ENCODE measurements around the gene ZNF22. TPM values are rescaled to one million over a fixed set of nuclear protein-coding genes. Genes with fewer than 3 reads are reported as not detected.

Gene ZNF22
- polyA plus RNA-seq, 1 donor from 2014 or later = 42.9 TPM

DNA sequence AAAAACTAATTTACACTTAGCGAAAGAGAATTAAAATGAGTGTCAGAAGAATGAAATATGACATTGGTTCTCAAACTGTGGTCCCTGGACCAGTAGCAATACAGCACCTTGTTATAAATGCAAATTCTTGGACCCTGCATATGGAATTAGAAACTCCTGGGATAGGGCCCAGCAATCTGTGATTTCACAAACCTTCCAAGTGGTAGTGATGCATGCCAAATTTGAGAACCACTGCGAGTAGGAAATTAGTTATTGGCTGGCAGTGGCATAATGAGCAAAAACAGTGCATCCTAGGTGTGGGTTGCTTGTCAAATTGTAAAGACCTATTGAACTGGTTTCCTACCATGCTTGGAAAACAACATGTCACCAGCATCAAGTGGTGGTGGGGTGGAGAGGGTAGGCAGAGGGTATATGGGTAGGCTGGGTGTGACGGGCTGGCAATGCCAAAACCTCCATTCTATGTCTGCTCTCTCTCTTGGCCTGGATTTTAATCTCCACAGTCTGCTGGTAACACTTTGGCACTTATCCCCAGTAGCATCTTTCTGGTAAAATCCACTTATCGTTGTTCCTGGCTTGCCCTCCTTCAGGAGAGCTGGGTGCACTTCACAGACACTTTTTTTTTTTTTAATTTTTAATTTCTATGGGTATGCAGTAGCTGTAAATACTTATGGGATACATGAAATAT is 50.0 kb downstream of the ZNF22 start:
- H3K27ac Mint-ChIP-seq = no peak overlapping the region
- H3K36me3 Mint-ChIP-seq = peaks cover 3% of the 10 kb centered on the region
- H3K9me3 Mint-ChIP-seq = peaks cover 6 to 10% (median 7%) of the 10 kb centered on the region in 3 donors
- H3K4me1 Mint-ChIP-seq = no peaks in the 10 kb centered on the region
- H3K27me3 Mint-ChIP-seq = peaks cover 12% of the 10 kb centered on the region
- H3K4me3 Mint-ChIP-seq = no peak overlapping the region

DNA sequence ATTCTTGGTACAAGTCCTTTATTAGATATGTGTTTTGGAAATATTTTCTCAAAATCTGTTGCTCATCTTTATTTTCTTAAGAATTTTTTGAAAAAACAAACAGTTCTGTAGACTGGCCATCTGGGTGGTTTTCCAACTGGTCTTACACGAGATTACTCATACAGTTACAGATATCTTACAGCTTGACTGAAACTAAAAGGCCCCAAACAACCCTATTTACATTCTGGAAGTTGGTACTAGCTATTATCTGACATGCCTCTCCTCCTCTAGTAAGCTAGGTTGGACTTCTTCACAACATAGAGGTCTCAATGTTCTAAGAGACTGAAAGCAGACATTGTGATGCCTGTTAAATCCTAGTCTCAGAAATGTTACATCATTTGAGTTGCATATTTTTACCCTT is 52.0 kb downstream of the ZNF22 start:
- H3K9me3 Mint-ChIP-seq = peaks cover 6 to 10% (median 7%) of the 10 kb centered on the region in 3 donors

DNA sequence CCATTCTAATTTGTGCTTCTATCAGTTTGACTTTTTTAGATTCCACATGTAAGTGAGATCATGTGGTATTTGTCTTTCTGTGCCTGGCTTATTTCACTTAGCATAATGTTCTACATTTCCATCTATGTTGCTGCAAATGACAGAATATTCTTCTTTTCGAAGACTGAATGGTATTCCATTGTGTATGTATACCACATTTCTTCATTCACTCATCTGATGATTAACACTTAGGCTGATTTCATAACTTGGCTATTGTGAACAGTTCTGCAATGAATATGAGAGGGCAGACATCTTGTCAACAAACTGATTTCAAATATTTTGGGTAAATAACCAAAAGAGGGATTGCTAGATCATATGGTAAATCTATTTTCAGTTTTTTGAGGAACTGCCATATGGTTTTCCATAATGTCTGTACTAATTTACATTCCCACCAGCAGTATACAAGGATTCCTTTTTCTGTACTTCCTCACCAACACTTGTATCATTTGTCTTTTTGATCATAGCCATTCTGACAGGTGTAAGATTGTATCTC is 52.9 kb downstream of the ZNF22 start:
- Mint-ChIP-seq H3K4me1 (peaks cover 0 to 5% (median 2%) of the 10 kb centered on the region in 3 donors), H3K36me3 (no peaks in the 10 kb centered on the region), H3K27me3 (peaks cover 15% of the 10 kb centered on the region), H3K9me3 (peaks cover 6 to 10% (median 7%) of the 10 kb centered on the region in 3 donors), H3K27ac (no peak overlapping the region), H3K4me3 (no peak overlapping the region)

More for the DNA sequence above, 52.0 kb downstream of the ZNF22 start:
- peaks cover 3% of the 10 kb centered on the region for H3K36me3 Mint-ChIP-seq
- H3K4me1 Mint-ChIP-seq = peaks cover 0 to 5% (median 2%) of the 10 kb centered on the region in 3 donors
- no peak overlapping the region for H3K4me3 Mint-ChIP-seq
- H3K27me3 Mint-ChIP-seq = peaks cover 14% of the 10 kb centered on the region
- no peak overlapping the region for H3K27ac Mint-ChIP-seq

Other genes starting within 250 kb of the ZNF22 start
- not detected for gene TMEM72, start 89.6 kb upstream of the ZNF22 start, polyA plus RNA-seq
- 0.69 TPM for gene RASSF4, start 41.1 kb upstream of the ZNF22 start, polyA plus RNA-seq
- not detected for gene DEPP1, start 22.1 kb upstream of the ZNF22 start, polyA plus RNA-seq